Activated naive CD4-positive, alpha-beta T cell treated with anti-CD3 and anti-CD28 coated beads, Interleukin-2, amount 10 ng/mL, durations not matched to agents 7 days and 5 days (primary cell): ENCODE results near the gene CRKL.
"Not testable (repeated sequence)": the region's sequence is repeated elsewhere in the genome, so short reads cannot be mapped to it uniquely, and the experiment has no call there.

Experiments used
- CTCF ChIA-PET: fragments of 350-600 bp; sonication (Branson Sonifier 250); formaldehyde crosslinking; loops from one replicate; lab custom pipeline; 2021; ENCODE audit warnings: antibody characterized with exemption; lab: Charles Lee
- DNase-seq: peaks from one replicate; pipeline ENCODE4 v3.0.0-alpha.2; 2020
- H3K27ac Mint-ChIP-seq: one replicate; pipeline ENCODE4 v1.8.0; 2021; ENCODE audit warnings: mild to moderate bottlenecking, moderate library complexity, mixed read lengths
- H3K27me3 Mint-ChIP-seq: one replicate; pipeline ENCODE4 v1.8.0; 2021; ENCODE audit warnings: mild to moderate bottlenecking, mixed read lengths
- H3K36me3 Mint-ChIP-seq: one replicate; pipeline ENCODE4 v1.8.0; 2021; ENCODE audit warnings: mixed read lengths
- H3K4me1 Mint-ChIP-seq: one replicate; pipeline ENCODE4 v1.8.0; 2021; ENCODE audit warnings: mixed read lengths
- H3K4me3 Mint-ChIP-seq: one replicate; pipeline ENCODE4 v1.8.0; 2021; ENCODE audit warnings: mild to moderate bottlenecking, moderate library complexity, mixed read lengths
- H3K9me3 Mint-ChIP-seq: one replicate; pipeline ENCODE4 v1.8.0; 2021; ENCODE audit warnings: mixed read lengths

The CRKL gene

GRCh38 chr22:20967697-20968211, 50.5 kb downstream of the CRKL start:
- peaks cover 12% of the 10 kb centered on the region for H3K4me1 Mint-ChIP-seq
- no peak overlapping the region for H3K27ac Mint-ChIP-seq
- no peak overlapping the region for H3K4me3 Mint-ChIP-seq
- no peak for DNase-seq
- H3K27me3 Mint-ChIP-seq, result peaks cover 60% of the 10 kb centered on the region
- peaks cover 3% of the 10 kb centered on the region for H3K36me3 Mint-ChIP-seq
- no peaks in the 10 kb centered on the region for H3K9me3 Mint-ChIP-seq
- CTCF ChIA-PET, result no interaction called here

DNA sequence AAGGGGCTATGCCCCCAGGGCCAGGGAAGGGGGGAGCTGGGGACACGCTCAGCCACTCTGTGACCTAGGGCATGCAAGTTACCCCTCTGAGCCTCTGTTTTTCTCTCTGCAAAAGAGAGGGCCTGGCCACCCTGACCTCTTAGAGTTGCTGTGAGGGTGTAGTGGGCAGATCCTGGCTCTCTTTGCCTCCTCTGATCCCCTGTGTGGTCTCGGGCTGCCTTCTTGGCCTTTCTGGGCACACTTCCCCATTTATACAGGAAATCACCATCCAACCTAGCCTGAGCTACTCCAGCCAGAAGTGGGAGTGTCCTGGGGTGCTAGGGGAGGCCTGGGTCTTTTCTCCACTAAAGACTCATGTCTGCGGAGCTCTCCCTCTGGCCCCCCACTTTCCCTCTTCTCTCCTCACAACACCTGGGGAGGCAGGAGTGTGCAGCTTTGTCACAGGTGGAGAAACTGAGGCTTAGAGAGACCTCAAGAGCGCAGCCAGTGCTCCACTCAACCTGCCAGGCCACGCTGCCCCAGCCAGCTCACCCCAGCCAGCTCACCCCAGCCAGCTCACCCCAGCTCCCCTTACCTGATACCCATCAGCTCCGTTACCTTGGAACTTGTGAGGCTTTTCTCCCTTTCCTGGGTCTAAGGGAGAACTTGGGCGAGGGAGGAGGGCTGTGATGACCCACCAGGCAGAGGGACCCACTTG, 51.2 kb downstream of the CRKL start:
- Mint-ChIP-seq H3K27me3 (peaks cover 56% of the 10 kb centered on the region), H3K36me3 (peaks cover 3% of the 10 kb centered on the region), H3K4me3 (no peak overlapping the region), H3K4me1 (peaks cover 12% of the 10 kb centered on the region), H3K9me3 (no peaks in the 10 kb centered on the region), H3K27ac (no peak overlapping the region)
- no peak for DNase-seq
- CTCF ChIA-PET, result interaction anchor here (0.6 kb wide), 1 partner anchor 198 kb away, joined by 3 read pairs; no protein-coding TSS in a partner anchor

DNA sequence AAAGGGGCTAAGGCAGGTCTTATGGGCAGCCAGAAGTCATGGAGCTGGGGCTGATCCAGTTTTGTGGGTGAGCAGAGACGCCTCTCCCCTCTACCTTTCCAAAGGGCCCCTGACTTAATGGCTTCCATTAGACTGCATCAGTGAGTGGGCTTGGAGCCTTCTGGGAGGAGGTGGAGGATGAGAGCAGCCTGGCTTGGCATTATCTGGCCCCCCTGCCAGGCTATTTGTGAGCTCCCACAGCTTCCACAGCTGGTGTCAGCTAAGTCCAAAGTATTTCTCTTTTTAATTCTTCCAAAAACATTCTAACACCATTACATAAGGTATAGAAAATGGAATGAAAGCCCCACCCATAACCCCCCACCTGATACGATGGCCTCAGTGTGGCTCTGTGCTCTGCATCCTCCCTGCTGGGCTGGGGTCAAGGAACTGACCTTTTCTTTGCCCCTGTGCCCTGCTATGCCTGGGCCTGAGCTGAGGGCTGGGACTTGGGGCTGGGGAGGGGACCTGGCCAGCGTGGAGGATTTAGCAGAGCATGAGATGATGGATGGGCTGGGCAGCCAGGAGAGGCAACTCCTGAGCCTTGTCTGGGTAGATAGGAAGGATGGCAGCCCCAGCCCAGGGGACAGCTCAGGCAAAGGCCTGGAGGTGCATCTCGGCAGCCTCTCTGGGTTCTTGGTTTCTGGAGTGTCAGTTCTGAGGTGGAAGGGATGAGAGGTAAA, 53.9 kb downstream of the CRKL start:
- Mint-ChIP-seq H3K27ac (no peak overlapping the region), H3K27me3 (peaks cover 46% of the 10 kb centered on the region), H3K36me3 (no peaks in the 10 kb centered on the region), H3K4me1 (no peaks in the 10 kb centered on the region), H3K9me3 (no peaks in the 10 kb centered on the region), H3K4me3 (no peak overlapping the region)
- DNase-seq, result no peak
- CTCF ChIA-PET, result no interaction called here

DNA sequence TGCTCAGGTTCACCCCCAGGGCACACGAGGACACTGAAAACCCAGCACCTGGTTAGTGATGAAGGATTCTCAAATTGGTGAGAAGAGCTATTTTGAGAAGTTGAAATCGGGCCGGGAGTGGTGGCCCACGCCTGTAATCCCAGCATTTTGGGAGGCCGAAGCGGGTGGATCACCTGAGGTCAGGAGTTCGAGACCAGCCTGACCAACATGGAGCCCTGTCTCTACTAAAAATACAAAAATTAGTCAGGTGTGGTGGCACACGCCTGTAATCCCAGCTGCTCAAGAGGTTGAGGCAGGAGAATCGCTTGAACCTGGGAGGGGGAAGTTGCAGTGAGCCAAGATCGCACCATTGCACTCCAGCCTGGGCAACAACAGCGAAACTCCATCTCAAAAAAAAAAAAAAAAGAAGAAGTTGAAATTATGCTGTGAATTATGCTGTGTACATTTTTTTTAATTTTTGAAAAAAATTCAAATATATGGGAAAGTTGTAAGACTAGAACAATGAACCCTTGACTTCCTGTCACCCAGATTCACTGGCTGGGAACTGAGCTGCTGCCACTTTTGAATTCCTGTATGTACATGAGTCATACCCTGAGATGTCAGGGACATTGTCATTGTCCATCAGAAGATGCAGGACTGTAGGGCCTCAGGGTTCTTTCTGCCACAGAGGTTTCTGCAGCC, 54.9 kb downstream of the CRKL start:
- H3K4me1 Mint-ChIP-seq, H3K9me3 Mint-ChIP-seq, CTCF ChIA-PET, DNase-seq, H3K36me3 Mint-ChIP-seq, H3K4me3 Mint-ChIP-seq, H3K27ac Mint-ChIP-seq: not testable (repeated sequence)
- H3K27me3 Mint-ChIP-seq, result peaks cover 40% of the 10 kb centered on the region

- Mint-ChIP-seq H3K9me3 (peaks cover under 1% of the 10 kb centered on the region), H3K4me1 (no peaks in the 10 kb centered on the region), H3K4me3 (no peak overlapping the region), H3K27me3 (peaks cover 40% of the 10 kb centered on the region), H3K36me3 (no peaks in the 10 kb centered on the region), H3K27ac (no peak overlapping the region)
- no peak for DNase-seq
- CTCF ChIA-PET, result interaction anchor here (1.3 kb wide), 1 partner anchor 11 kb away, joined by 4 read pairs; no protein-coding TSS in a partner anchor
These were observed 55.8 kb downstream of the CRKL start for GRCh38 chr22:20972933-20973577.

- Mint-ChIP-seq H3K9me3 (peaks cover 8% of the 10 kb centered on the region), H3K36me3 (no peaks in the 10 kb centered on the region), H3K27ac (no peak overlapping the region), H3K4me1 (no peaks in the 10 kb centered on the region), H3K27me3 (peaks cover 40% of the 10 kb centered on the region), H3K4me3 (no peak overlapping the region)
- CTCF ChIA-PET, result interaction anchor here (1.3 kb wide), 1 partner anchor 12 kb away, joined by 4 read pairs; no protein-coding TSS in a partner anchor
- DNase-seq, result no peak
These were observed 56.6 kb downstream of the CRKL start for GRCh38 chr22:20973634-20974286.

DNA sequence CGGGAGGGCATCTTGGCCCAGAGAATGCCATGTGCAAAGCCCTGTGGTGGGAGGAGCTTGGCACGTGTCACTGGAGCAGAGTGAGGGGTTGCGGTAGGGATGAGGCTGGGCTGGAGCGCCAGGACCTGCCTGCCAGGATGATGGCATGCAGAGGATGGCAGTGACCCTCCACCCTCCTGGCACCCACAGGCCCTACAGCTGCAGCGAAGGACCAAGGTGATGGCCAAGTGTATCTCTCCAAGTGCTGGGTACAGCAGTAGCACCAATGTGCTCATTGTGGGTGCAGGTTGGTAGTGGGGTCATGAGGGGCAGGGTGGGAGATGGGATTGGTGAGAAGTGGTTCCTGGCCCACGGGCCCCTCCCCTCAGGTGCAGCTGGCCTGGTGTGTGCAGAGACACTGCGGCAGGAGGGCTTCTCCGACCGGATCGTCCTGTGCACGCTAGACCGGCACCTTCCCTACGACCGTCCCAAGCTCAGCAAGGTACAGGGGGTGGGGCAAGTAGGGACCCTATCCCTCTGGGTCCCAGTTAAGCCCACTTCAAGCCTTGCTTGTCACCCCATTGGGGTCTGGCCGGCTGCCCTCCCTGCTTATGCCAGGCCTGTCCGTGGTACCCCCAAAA, 57.2 kb downstream of the CRKL start:
- Mint-ChIP-seq H3K36me3 (no peaks in the 10 kb centered on the region), H3K27ac (no peak overlapping the region), H3K4me1 (peaks cover 5% of the 10 kb centered on the region), H3K27me3 (peaks cover 40% of the 10 kb centered on the region), H3K4me3 (no peak overlapping the region), H3K9me3 (peaks cover 12% of the 10 kb centered on the region)
- no peak for DNase-seq
- CTCF ChIA-PET, result no interaction called here

DNA sequence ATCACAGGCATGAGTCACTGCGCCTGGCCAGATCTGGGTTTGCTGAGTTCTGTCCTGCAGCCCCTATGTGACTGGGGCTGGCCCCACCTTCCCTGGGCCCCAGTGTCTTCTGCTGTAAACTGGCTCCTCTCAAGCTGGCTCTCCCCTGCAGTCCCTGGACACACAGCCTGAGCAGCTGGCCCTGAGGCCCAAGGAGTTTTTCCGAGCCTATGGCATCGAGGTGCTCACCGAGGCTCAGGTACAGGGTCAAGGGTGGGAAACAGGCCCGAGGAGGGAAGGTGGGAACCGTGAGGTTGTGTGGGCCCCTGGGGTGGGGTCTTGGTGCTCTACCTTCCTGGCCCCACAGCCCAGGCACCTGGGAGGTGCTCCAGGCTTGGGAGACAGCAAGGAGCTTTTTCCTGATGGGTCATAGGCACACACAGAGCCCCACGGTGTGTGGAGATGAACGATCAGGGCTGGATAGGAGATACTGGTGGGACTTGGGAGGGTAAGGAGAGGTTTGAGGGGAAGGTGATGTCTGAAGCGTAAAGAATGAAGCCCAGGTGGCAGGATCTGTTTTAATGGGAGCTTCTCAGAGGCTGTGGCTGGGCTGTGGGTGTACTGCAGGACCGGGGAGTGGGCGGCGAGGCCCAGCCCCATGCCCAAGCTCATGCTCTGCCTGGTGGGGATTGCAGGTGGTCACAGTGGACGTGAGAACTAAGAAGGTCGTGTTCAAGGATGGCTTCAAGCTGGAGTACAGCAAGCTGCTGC, 58.5 kb downstream of the CRKL start:
- no peak for DNase-seq
- H3K9me3 Mint-ChIP-seq, result peaks cover 12% of the 10 kb centered on the region
- peaks cover 35% of the 10 kb centered on the region for H3K27me3 Mint-ChIP-seq
- H3K4me1 Mint-ChIP-seq, result peaks cover 12% of the 10 kb centered on the region
- no peaks in the 10 kb centered on the region for H3K36me3 Mint-ChIP-seq
- CTCF ChIA-PET, result no interaction called here
- H3K27ac Mint-ChIP-seq, result no peak overlapping the region
- H3K4me3 Mint-ChIP-seq, result no peak overlapping the region

DNA sequence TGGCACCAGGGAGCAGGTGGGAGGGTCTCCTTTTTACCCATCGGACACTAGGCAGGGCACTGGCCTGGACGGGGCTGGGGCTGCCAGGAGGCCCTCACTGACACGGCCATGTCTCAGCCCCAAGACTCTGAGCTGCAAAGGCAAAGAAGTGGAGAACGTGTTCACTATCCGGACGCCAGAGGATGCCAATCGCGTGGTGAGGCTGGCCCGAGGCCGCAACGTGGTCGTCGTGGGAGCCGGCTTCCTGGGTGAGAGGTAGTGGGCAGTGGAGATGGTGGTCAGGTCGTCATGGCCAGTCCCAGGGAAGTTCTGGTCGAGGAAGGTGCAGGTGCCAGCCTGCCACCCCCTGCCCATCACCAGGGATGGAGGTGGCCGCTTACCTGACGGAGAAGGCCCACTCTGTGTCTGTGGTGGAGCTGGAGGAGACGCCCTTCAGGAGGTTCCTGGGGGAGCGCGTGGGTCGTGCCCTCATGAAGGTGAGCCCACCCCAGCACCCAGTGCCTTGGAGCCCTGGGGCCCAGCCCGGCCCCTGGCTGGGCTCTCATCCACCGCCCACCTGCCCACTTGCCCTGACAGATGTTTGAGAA, 59.2 kb downstream of the CRKL start:
- H3K4me3 Mint-ChIP-seq, result no peak overlapping the region
- CTCF ChIA-PET, result interaction anchor here (0.6 kb wide), 1 partner anchor 17 kb away, joined by 3 read pairs; no protein-coding TSS in a partner anchor
- peaks cover 32% of the 10 kb centered on the region for H3K27me3 Mint-ChIP-seq

DNA sequence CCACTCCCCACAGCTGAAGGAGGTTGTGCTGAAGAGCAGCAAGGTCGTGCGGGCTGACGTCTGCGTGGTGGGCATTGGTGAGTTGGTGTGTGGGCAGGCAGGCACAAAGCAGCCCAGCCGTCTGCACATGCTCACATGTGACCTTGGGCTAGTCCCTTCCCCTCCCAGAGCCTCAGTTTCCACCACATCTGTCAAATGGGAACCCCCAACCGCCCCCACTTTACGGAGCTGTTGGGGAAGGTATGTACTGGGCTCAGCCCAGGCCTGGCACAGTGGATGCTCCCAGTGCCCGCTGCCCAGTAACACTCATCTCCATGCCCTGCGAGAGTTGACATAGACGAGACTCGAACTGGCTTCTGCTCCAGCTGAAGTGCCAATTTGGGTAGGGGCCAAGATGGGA, 59.8 kb downstream of the CRKL start:
- peaks cover 21% of the 10 kb centered on the region for H3K4me1 Mint-ChIP-seq
- no peak overlapping the region for H3K4me3 Mint-ChIP-seq
- H3K36me3 Mint-ChIP-seq, result no peaks in the 10 kb centered on the region
- H3K9me3 Mint-ChIP-seq, result peaks cover 12% of the 10 kb centered on the region
- no peak overlapping the region for H3K27ac Mint-ChIP-seq
- CTCF ChIA-PET, result interaction anchor here (0.6 kb wide), 1 partner anchor 17 kb away, joined by 3 read pairs; no protein-coding TSS in a partner anchor
- peaks cover 30% of the 10 kb centered on the region for H3K27me3 Mint-ChIP-seq
- DNase-seq, result no peak

More for the DNA sequence above, 59.2 kb downstream of the CRKL start:
- DNase-seq, result no peak
- Mint-ChIP-seq H3K36me3 (no peaks in the 10 kb centered on the region), H3K27ac (no peak overlapping the region), H3K4me1 (peaks cover 18% of the 10 kb centered on the region), H3K9me3 (peaks cover 12% of the 10 kb centered on the region)

DNA sequence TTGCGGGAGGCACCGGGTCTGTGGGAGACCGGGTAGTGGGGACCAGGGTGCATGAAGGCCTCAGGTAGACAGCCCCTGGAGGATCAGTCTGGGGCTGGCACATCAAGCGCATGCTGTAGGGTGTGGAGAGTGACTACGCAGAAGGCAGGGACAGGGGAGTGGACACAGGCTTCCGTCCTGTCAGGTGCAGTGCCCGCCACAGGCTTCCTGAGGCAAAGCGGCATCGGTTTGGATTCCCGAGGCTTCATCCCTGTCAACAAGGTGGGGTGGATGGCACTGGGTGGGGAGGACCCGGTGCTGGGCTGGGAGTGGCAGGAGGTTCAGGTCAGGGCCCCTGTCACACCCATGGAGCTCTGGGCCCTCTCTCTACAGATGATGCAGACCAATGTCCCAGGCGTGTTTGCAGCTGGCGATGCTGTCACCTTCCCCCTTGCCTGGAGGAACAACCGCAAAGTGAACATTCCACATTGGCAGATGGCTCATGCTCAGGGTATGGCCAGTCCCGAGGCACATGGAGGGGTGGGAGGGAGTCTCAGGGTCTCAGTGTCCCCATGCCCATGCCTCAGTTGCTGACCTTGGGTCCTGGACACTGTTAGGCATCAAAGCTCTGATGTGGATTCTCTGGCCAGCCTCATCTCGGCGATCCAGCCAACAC, 60.4 kb downstream of the CRKL start:
- no peak for DNase-seq
- Mint-ChIP-seq H3K4me1 (peaks cover 22% of the 10 kb centered on the region), H3K27ac (no peak overlapping the region), H3K4me3 (no peak overlapping the region), H3K27me3 (peaks cover 26% of the 10 kb centered on the region), H3K9me3 (peaks cover 12% of the 10 kb centered on the region), H3K36me3 (peaks cover 2% of the 10 kb centered on the region)
- CTCF ChIA-PET, result no interaction called here

GRCh38 chr22:20978419-20978818, 61.2 kb downstream of the CRKL start:
- peaks cover 2% of the 10 kb centered on the region for H3K36me3 Mint-ChIP-seq
- peaks cover 22% of the 10 kb centered on the region for H3K27me3 Mint-ChIP-seq
- CTCF ChIA-PET, result no interaction called here
- H3K27ac Mint-ChIP-seq, result no peak overlapping the region
- DNase-seq, result no peak
- H3K9me3 Mint-ChIP-seq, result peaks cover 12% of the 10 kb centered on the region
- H3K4me1 Mint-ChIP-seq, result peaks cover 30% of the 10 kb centered on the region
- H3K4me3 Mint-ChIP-seq, result no peak overlapping the region
